SK-N-SH treated with all-trans-retinoic acid at 6 μM for 48 hours (cell line): ENCODE results near the gene ANTXR2.

ENCODE experiments used
- ATAC-seq: fragments of 200-7000 bp; cut with Tn5 transposase; 3 replicates; pipeline ENCODE4 v1.9.1; 2020; ENCODE audit warnings: mild to moderate bottlenecking, moderate library complexity
- ARNTL ChIP-seq: fragments of 450-650 bp; formaldehyde crosslinking; IDR thresholded peaks from 2 replicates; pipeline ENCODE4 v1.5.0; 2020; ENCODE audit warnings: low read depth, mild to moderate bottlenecking, moderate library complexity, borderline replicate concordance
- BACH2 ChIP-seq: fragments of 250-450 bp; sonication (Bioruptor Pico); IDR thresholded peaks from 2 replicates; pipeline ENCODE4 v1.9.0; 2021; ENCODE audit warnings: mild to moderate bottlenecking, borderline replicate concordance
- CSDC2 ChIP-seq: fragments of 250-450 bp; sonication (Bioruptor Pico); IDR thresholded peaks from 2 replicates; pipeline ENCODE4 v1.5.0; 2020; ENCODE audit warnings: mild to moderate bottlenecking, moderate library complexity
- CSRNP3 ChIP-seq: fragments of 250-450 bp; sonication (Bioruptor Pico); IDR thresholded peaks from 2 replicates; pipeline ENCODE4 v1.5.1; 2021; ENCODE audit warnings: mild to moderate bottlenecking, moderate library complexity
- ESRRG ChIP-seq: fragments of 250-450 bp; sonication (Bioruptor Pico); IDR thresholded peaks from 2 replicates; pipeline ENCODE4 v1.6.1; 2021; ENCODE audit warnings: mild to moderate bottlenecking
- GLIS3 ChIP-seq: fragments of 250-450 bp; sonication (Bioruptor Pico); IDR thresholded peaks from 2 replicates; pipeline ENCODE4 v1.5.0; 2020; ENCODE audit warnings: mild to moderate bottlenecking, moderate library complexity
- ISL1 ChIP-seq: fragments of 250-450 bp; sonication (Bioruptor Pico); IDR thresholded peaks from 2 replicates; pipeline ENCODE4 v2.1.2; 2022; ENCODE audit warnings: mild to moderate bottlenecking, moderate library complexity
- OSR1 ChIP-seq: fragments of 250-450 bp; sonication (Bioruptor Pico); IDR thresholded peaks from 2 replicates; pipeline ENCODE4 v1.8.0; 2022; ENCODE audit warnings: moderate library complexity, mild to moderate bottlenecking, inconsistent platforms
- PATZ1 ChIP-seq: fragments of 250-450 bp; sonication (Bioruptor Pico); IDR thresholded peaks from 2 replicates; pipeline ENCODE4 v1.8.0; 2020; ENCODE audit warnings: mild to moderate bottlenecking, moderate library complexity, borderline replicate concordance
- POU6F1 ChIP-seq: fragments of 250-450 bp; sonication (Bioruptor Pico); IDR thresholded peaks from 2 replicates; pipeline ENCODE4 v1.8.0; 2021; ENCODE audit warnings: low read depth, mild to moderate bottlenecking, moderate library complexity, borderline replicate concordance
- RARB ChIP-seq: fragments of 250-450 bp; sonication (Bioruptor Pico); IDR thresholded peaks from 2 replicates; pipeline ENCODE4 v1.8.0; 2021; ENCODE audit warnings: mild to moderate bottlenecking, moderate library complexity
- SNAI2 ChIP-seq: fragments of 250-450 bp; sonication (Bioruptor Pico); IDR thresholded peaks from 2 replicates; pipeline ENCODE4 v1.5.0; 2020; ENCODE audit warnings: mild to moderate bottlenecking, moderate library complexity
- TCF4 ChIP-seq: fragments of 250-450 bp; sonication (Bioruptor Pico); IDR thresholded peaks from 2 replicates; pipeline ENCODE4 v1.8.0; 2021; ENCODE audit warnings: mild to moderate bottlenecking, moderate library complexity, borderline replicate concordance
- TOX ChIP-seq: fragments of 250-450 bp; sonication (Bioruptor Pico); IDR thresholded peaks from 2 replicates; pipeline ENCODE4 v1.8.0; 2021; ENCODE audit warnings: mild to moderate bottlenecking, moderate library complexity, borderline replicate concordance
- TSHZ2 ChIP-seq: fragments of 250-450 bp; sonication (Bioruptor Pico); IDR thresholded peaks from 2 replicates; pipeline ENCODE4 v1.5.0; 2020; ENCODE audit warnings: mild to moderate bottlenecking, moderate library complexity
- ZC3H10 ChIP-seq: fragments of 250-450 bp; sonication (Bioruptor Pico); IDR thresholded peaks from 2 replicates; pipeline ENCODE4 v1.5.1; 2021; ENCODE audit warnings: mild to moderate bottlenecking, moderate library complexity
- ZFP3 ChIP-seq: fragments of 250-450 bp; sonication (Bioruptor Pico); IDR thresholded peaks from 2 replicates; pipeline ENCODE4 v1.5.0; 2020; ENCODE audit warnings: mild to moderate bottlenecking, moderate library complexity
- ZFP30 ChIP-seq: fragments of 450-650 bp; formaldehyde crosslinking; IDR thresholded peaks from 2 replicates; pipeline ENCODE4 v1.5.0; 2022; ENCODE audit warnings: mild to moderate bottlenecking, moderate library complexity
- ZNF565 ChIP-seq: fragments of 450-650 bp; formaldehyde crosslinking; conservative IDR thresholded peaks from 2 replicates; pipeline ENCODE4 v1.5.0; 2020; ENCODE audit warnings: low read depth, mild to moderate bottlenecking, moderate library complexity
- ZNF70 ChIP-seq: fragments of 450-650 bp; formaldehyde crosslinking; IDR thresholded peaks from 2 replicates; pipeline ENCODE4 v1.5.0; 2020; ENCODE audit warnings: mild to moderate bottlenecking, moderate library complexity
- ZNF8 ChIP-seq: fragments of 450-650 bp; formaldehyde crosslinking; IDR thresholded peaks from 2 replicates; pipeline ENCODE4 v1.5.0; 2020; ENCODE audit warnings: mild to moderate bottlenecking, moderate library complexity

Gene ANTXR2

GRCh38 chr4:80043541-80043940 is 29.5 kb downstream of the ANTXR2 start:
- TF ChIP-seq ZNF565 (CRISPR knock-in tag) (no peak), TSHZ2 (CRISPR knock-in tag) (no peak), GLIS3 (CRISPR knock-in tag) (no peak), ZFP3 (CRISPR knock-in tag) (no peak), CSRNP3 (no peak), RARB (no peak), POU6F1 (CRISPR knock-in tag) (no peak), ZC3H10 (CRISPR knock-in tag) (no peak), SNAI2 (CRISPR knock-in tag) (no peak), CSDC2 (CRISPR knock-in tag) (no peak), BACH2 (no peak), ZNF8 (no peak), ISL1 (CRISPR knock-in tag) (no peak), TOX (CRISPR knock-in tag) (no peak), TCF4 (no peak), ESRRG (CRISPR knock-in tag) (no peak), OSR1 (CRISPR knock-in tag) (no peak), ZNF70 (CRISPR knock-in tag) (no peak)
- ATAC-seq, result no peak

GRCh38 chr4:80042821-80043220 is 30.2 kb downstream of the ANTXR2 start:
- TF ChIP-seq ZFP3 (CRISPR knock-in tag), result no peak
- TF ChIP-seq TOX (CRISPR knock-in tag), result no peak
- no peak for TF ChIP-seq ZNF70 (CRISPR knock-in tag)
- no peak for TF ChIP-seq CSDC2 (CRISPR knock-in tag)
- no peak for TF ChIP-seq TSHZ2 (CRISPR knock-in tag)
- no peak for TF ChIP-seq ARNTL
- no peak for TF ChIP-seq GLIS3 (CRISPR knock-in tag)
- ATAC-seq, result no peak

- ATAC-seq, result peak; percentile 41; the same call in 2 of the 3 replicates
- peak; percentile 99 for TF ChIP-seq ISL1 (CRISPR knock-in tag)
- TF ChIP-seq ZFP30 (CRISPR knock-in tag), result no peak
- TF ChIP-seq CSDC2 (CRISPR knock-in tag), result no peak
- TF ChIP-seq TSHZ2 (CRISPR knock-in tag), result no peak; the same call in 1 of the 2 replicates
- peak; percentile 67; the same call in 1 of the 2 replicates for TF ChIP-seq PATZ1 (CRISPR knock-in tag)
- peak; percentile 63; the same call in 1 of the 2 replicates for TF ChIP-seq ZC3H10 (CRISPR knock-in tag)
- peak; percentile 37 for TF ChIP-seq TOX (CRISPR knock-in tag)
- peak; percentile 78; the same call in 1 of the 2 replicates for TF ChIP-seq RARB
- peak; percentile 89; the same call in 1 of the 2 replicates for TF ChIP-seq POU6F1 (CRISPR knock-in tag)
Observed at GRCh38 chr4:80037864-80038263, 35.2 kb downstream of the ANTXR2 start.
